ENCODE data around the gene ITGA1. TPM values are rescaled to one million over a fixed set of nuclear protein-coding genes. Genes with fewer than 3 reads are reported as not detected.

ITGA1 gene
- total RNA-seq, 6 experiments from 2014 or later = 66.5 to 116 (median 82.1) TPM

- DNase-seq (peak; percentile 53 to 82 (median 75)), ATAC-seq (peak; percentile 42 to 67 (median 64))
- no peaks in the 10 kb centered on the region for H3K27me3 ChIP-seq
- peaks cover 0 to 7% (median 4%) of the 10 kb centered on the region in 4 donors for H3K36me3 ChIP-seq
- peaks cover 0 to 70% (median 21%) of the 10 kb centered on the region in 4 donors for H3K4me1 ChIP-seq
- 0% methylated on average over 15 of the region's 19 CpGs for WGBS (ENCODE audit: insufficient coverage, low coverage, low lambda C conversion rate, missing lambda C conversion rate)
- H3K9me3 ChIP-seq = no peaks in the 10 kb centered on the region
- intact Hi-C loops (cut with DNase I) = no loop called here
- TF ChIP-seq CTCF (IDR thresholded peaks at IDR 0.05) (no peak), POLR2A (IDR thresholded peaks at IDR 0.05) (no peak)
- peak overlapping the region; percentile 53 to 72 (median 61) for H3K4me3 ChIP-seq
- H3K27ac ChIP-seq = peak overlapping the region; percentile 78 to 95 (median 86)
These were observed 11.8 kb downstream of the ITGA1 start for GRCh38 chr5:52799358-52799982.

GRCh38 chr5:52799983-52800393, 12.3 kb downstream of the ITGA1 start:
- Histone ChIP-seq H3K4me1 (peaks cover 0 to 75% (median 22%) of the 10 kb centered on the region in 4 donors), H3K36me3 (peaks cover 0 to 7% (median 4%) of the 10 kb centered on the region in 4 donors)
- intact Hi-C loops (cut with DNase I) = no loop called here

GRCh38 chr5:52800394-52801213, 12.9 kb downstream of the ITGA1 start:
- H3K9me3 ChIP-seq = no peaks in the 10 kb centered on the region
- H3K36me3 ChIP-seq = peaks cover 0 to 7% (median 4%) of the 10 kb centered on the region in 4 donors
- peaks cover 0 to 70% (median 19%) of the 10 kb centered on the region in 4 donors for H3K4me1 ChIP-seq
- DNase-seq = peak; percentile 67 to 77 (median 77)
- intact Hi-C loops (cut with DNase I) = no loop called here
- H3K27ac ChIP-seq = peak overlapping the region; percentile 78 to 95 (median 86)
- no peaks in the 10 kb centered on the region for H3K27me3 ChIP-seq
- TF ChIP-seq POLR2A (IDR thresholded peaks at IDR 0.05) (peak; percentile 16), CTCF (IDR thresholded peaks at IDR 0.05) (no peak)
- 17% methylated on average over 7 of the region's 31 CpGs for WGBS (ENCODE audit: insufficient coverage, low coverage, low lambda C conversion rate, missing lambda C conversion rate)
- H3K4me3 ChIP-seq = peak overlapping the region; percentile 53 to 72 (median 61)
- peak; percentile 66 to 76 (median 72) for ATAC-seq

More at GRCh38 chr5:52799983-52800393, 12.3 kb downstream of the ITGA1 start:
- no peaks in the 10 kb centered on the region for H3K27me3 ChIP-seq
- peak overlapping the region; percentile 53 to 72 (median 61) for H3K4me3 ChIP-seq
- no peaks in the 10 kb centered on the region for H3K9me3 ChIP-seq
- 0% methylated on average over 14 of the region's 34 CpGs for WGBS (ENCODE audit: insufficient coverage, low coverage, low lambda C conversion rate, missing lambda C conversion rate)
- peak overlapping the region; percentile 78 to 95 (median 86) for H3K27ac ChIP-seq
- TF ChIP-seq POLR2A (IDR thresholded peaks at IDR 0.05) = peak; percentile 67
- TF ChIP-seq CTCF (IDR thresholded peaks at IDR 0.05) = no peak
- ATAC-seq (peak; percentile 82 to 90 (median 86)), DNase-seq (peak; percentile 97 to 98 (median 97))

GRCh38 chr5:52801329-52801728, 13.6 kb downstream of the ITGA1 start:
- Histone ChIP-seq H3K4me1 (peaks cover 0 to 65% (median 15%) of the 10 kb centered on the region in 4 donors), H3K27me3 (no peaks in the 10 kb centered on the region), H3K4me3 (peak overlapping the region; percentile 53 to 72 (median 61)), H3K27ac (peak overlapping the region; percentile 78 to 95 (median 86)), H3K36me3 (peaks cover 0 to 7% (median 4%) of the 10 kb centered on the region in 4 donors), H3K9me3 (no peaks in the 10 kb centered on the region)
- intact Hi-C loops (cut with DNase I) = no loop called here
- TF ChIP-seq POLR2A (IDR thresholded peaks at IDR 0.05) = no peak
- no peak for TF ChIP-seq CTCF (IDR thresholded peaks at IDR 0.05)
- no peak for ATAC-seq
- 54% methylated on average over 6 of the region's 8 CpGs for WGBS (ENCODE audit: insufficient coverage, low coverage, low lambda C conversion rate, missing lambda C conversion rate)
- no peak for DNase-seq
